ENCODE measurements around the gene INSYN1. TPM values are rescaled to one million over a fixed set of nuclear protein-coding genes. Genes with fewer than 3 reads are reported as not detected.

Gene INSYN1
- total and polyA plus RNA-seq, 9 of the 15 experiments (the other 6 are each of a cell fraction or from before 2014, with no cell fraction given), result not detected

GRCh38 chr15:73704869-73705645, 48.1 kb downstream of the INSYN1 start (continued):
- peak; percentile 41 to 79 for TF ChIP-seq RAD21 (CRISPR knock-in tag; conservative IDR thresholded peaks at IDR 0.05 in 1 of 2, IDR thresholded peaks at IDR 0.05 in 1 of 2)
- TF ChIP-seq SMARCA5 (IDR thresholded peaks at IDR 0.05), result no peak
- no peak for TF ChIP-seq PHF20 (IDR thresholded peaks at IDR 0.05; ENCODE audit: partially characterized antibody)
- no peak for TF ChIP-seq ADNP (tag; IDR thresholded peaks at IDR 0.05)
- no peak for TF ChIP-seq ZNF668 (CRISPR knock-in tag; IDR thresholded peaks at IDR 0.05)
- TF ChIP-seq RCOR1 (IDR thresholded peaks at IDR 0.05; ENCODE audit: borderline replicate concordance in 1 of 2, low read depth in 2 of 2, low read length in 2 of 2), result peak in 1 of 2 experiments; percentile 38; a peak in 1 of 4 replicates
- peak; percentile 1 for TF ChIP-seq ZFP36 (IDR thresholded peaks at IDR 0.05; ENCODE audit: low read depth, low read length, partially characterized antibody)
- no peak for TF ChIP-seq GTF2F1 (IDR thresholded peaks at IDR 0.05; ENCODE audit: low read depth, low read length)
- TF ChIP-seq MLLT1 (IDR thresholded peaks at IDR 0.05), result no peak
- TF ChIP-seq ATF1 (CRISPR knock-in tag; IDR thresholded peaks at IDR 0.05), result no peak
- peak; percentile 33; the same call in 1 of the 2 replicates for TF ChIP-seq ATF1 (tag; IDR thresholded peaks at IDR 0.05)
- peak; percentile 84 to 91 (median 87) for TF ChIP-seq CTCF (IDR thresholded peaks at IDR 0.05 in 2 of 3, conservative IDR thresholded peaks at IDR 0.05 in 1 of 3; ENCODE audit: insufficient read depth in 2 of 3, low read depth in 1 of 3, low read length in 3 of 3)
- no peak for TF ChIP-seq JUNB (CRISPR knock-in tag; conservative IDR thresholded peaks at IDR 0.05)

Measured in K562 (cell line).